Heart left ventricle (tissue), 16 donors: ENCODE data around the gene NHERF1. TPM values are rescaled to one million over a fixed set of nuclear protein-coding genes. Genes with fewer than 3 reads are reported as not detected.

Experiments used
- ATAC-seq, 4 donors: fragments of 200-7000 bp; cut with Tn5 transposase; one replicate each; pipeline ENCODE4 v1.9.1; 2020 to 2022; ENCODE audit warnings: moderate library complexity in 4 of 4, mild to moderate bottlenecking in 3 of 4, moderate number of reproducible peaks in 1 of 4
- DNase-seq, 5 donors: peaks; one replicate each; pipeline ENCODE4 v3.0.0-alpha.2; 2020
- H3K27ac ChIP-seq, 12 donors: fragments of 200-600 bp; sonication (generic) in 4 of 12; one replicate each; pipeline versions ENCODE4 v1.5.0 to v1.8.0; 2016 to 2022; ENCODE audit warnings: mild to moderate bottlenecking in 2 of 12
- H3K27me3 ChIP-seq, 9 donors: fragments of 200-600 bp; sonication (generic) in 2 of 9; one replicate each; pipeline versions ENCODE4 v1.5.1 to v1.8.0; 2016 to 2022; ENCODE audit warnings: mild to moderate bottlenecking in 3 of 9
- H3K36me3 ChIP-seq, 9 donors: fragments of 200-600 bp; sonication (generic) in 2 of 9; one replicate each; pipeline versions ENCODE4 v1.5.0 to v1.8.0; 2018 to 2022; ENCODE audit warnings: mild to moderate bottlenecking in 2 of 9
- H3K4me1 ChIP-seq, 12 donors: fragments of 200-600 bp; sonication (generic) in 4 of 12; one replicate each; pipeline versions ENCODE4 v1.5.0 to v1.8.0; 2016 to 2022; ENCODE audit warnings: mild to moderate bottlenecking in 3 of 12
- H3K4me3 ChIP-seq, 12 donors: fragments of 200-600 bp; sonication (generic) in 4 of 12; one replicate each; pipeline versions ENCODE4 v1.5.0 to v1.8.0; 2017 to 2022; ENCODE audit warnings: mild to moderate bottlenecking in 9 of 12, moderate library complexity in 4 of 12
- H3K9me3 ChIP-seq, 12 donors: fragments of 200-600 bp; sonication (generic) in 4 of 12; one replicate each; pipeline versions ENCODE4 v1.5.0 to v1.8.0; 2016 to 2022; ENCODE audit warnings: mild to moderate bottlenecking in 1 of 12
- CTCF ChIP-seq, 12 donors: fragments of 200-600 bp; sonication (generic) in 4 of 12; IDR thresholded peaks; one replicate each; pipeline versions ENCODE4 v1.5.0 to v1.8.0; 2018 to 2022; ENCODE audit warnings: antibody characterized with exemption in 12 of 12, mild to moderate bottlenecking in 5 of 12
- POLR2A ChIP-seq, 2 donors: fragments of 450-650 bp; IDR thresholded peaks; one replicate each; pipeline ENCODE4 v1.6.1; 2017; ENCODE audit warnings: antibody characterized with exemption in 2 of 2, mild to moderate bottlenecking in 2 of 2, moderate library complexity in 2 of 2
- WGBS, 4 donors: extraction: QIAGEN DNeasy Blood & Tissue Kit in 2 of 4; methylation state at CpG; one replicate each; pipeline versions ENCODE4 v1.1.5 to v1.1.7; 2013 to 2018; 5-methylcytosine and 5-hydroxymethylcytosine counted together
- intact Hi-C, 10 donors: fragments of 100-400 bp; cut with DNase I; formaldehyde crosslinking; loops; one replicate each; pipeline versions ENCODE4 v1.11.1 to v1.14.2; 2022
- polyA plus RNA-seq, 2 donors: library from polyadenylated mRNA; stranded (reverse); fragments of 200-250 nt; gene quantifications; one replicate each; pipeline ENCODE4 v1.2.3, GENCODE V29; 2013
- total RNA-seq, 9 donors: library from RNA; depleted of rRNA in 2 of 9; stranded (reverse); fragments of >200 nt in 2 of 9; fragmentation: NEBNext Ultra II Directional in 3 of 9; extraction: Animal tissue kit (Norgen Biotek cat#: 25700) in 3 of 9; gene quantifications; one replicate each; pipeline versions ENCODE4 v1.1.0 to v1.2.4, GENCODE V29; 2016 to 2023
- donor health status: ischemic (EF 13 %, LVEDD 7.1; RV severe dilation, severe dysfunction).
- donor health status: healthy with polysubstance abuse.
- donor health status: DM: no; HTN: yes; CAD: no.
- donor health status: DM: no; HTN: no; CAD: no.
- donor health status: ischemic (EF 25% LVEDD 6.9; RV normal size, moderate dysfunction).
- donor health status: ischemic (EF 25% LVEDD 5.7; RV mildly dilated, moderate dysfunction).
- donor health status: healthy.
- donor health status: DM: yes; HTN: yes; CAD: no.
- donor health status: ischemic (EF 35%, LVEDD 5.7; RV mildly dilated, moderate dysfunction).
- donor health status: nonischemic (EF 11% LVEDD 7.7; RV severe dilation, severe dysfunction).
- donor health status: DM: yes; HTN: yes; CAD: no.
- donor health status: PGD.
- donor health status: ischemic (EF 29% LVEDD 5.4; RV normal size, mild dysfunction).
- donor health status: nonischemic (EF 23%, LVEDD 6.1; RV moderate dilation, normal function).

Gene NHERF1
- total and polyA plus RNA-seq, 11 donors = 7.5 to 42.2 (median 19.2) TPM

GRCh38 chr17:74776044-74776962 is 27.9 kb downstream of the NHERF1 start, which contains the start of gene NAT9:
NAT9 (minus strand) TSS chr17:74776345; CDS start chr17:74775698, 647 bp downstream.
- intact Hi-C loops = loop anchor here in 1 of 10 donors (1.0 kb wide), 1 partner anchor 28 kb away; the partner anchor contains the start of gene NHERF1
- H3K27me3 ChIP-seq = no peaks in the 10 kb centered on the region
- 0 to 1% (median 0%) methylated on average over 53 to 64 of the region's 64 CpGs for WGBS, 4 donors
- no peaks in the 10 kb centered on the region for H3K9me3 ChIP-seq
- peak in 1 of 2 donors; percentile 87 for TF ChIP-seq POLR2A (IDR thresholded peaks at IDR 0.05)
- no peak for TF ChIP-seq CTCF (IDR thresholded peaks at IDR 0.05)
- peak within 1 kb of the TSS in 11 of 12 donors; percentile 67 to 85 (median 75) for H3K27ac ChIP-seq
- DNase-seq = peak; percentile 98 to 100 (median 99)
- H3K4me3 ChIP-seq = peak within 1 kb of the TSS; percentile 53 to 99 (median 84)
- H3K4me1 ChIP-seq = peaks cover 0 to 73% (median 19%) of the 10 kb centered on the region in 12 donors
- H3K36me3 ChIP-seq = peaks cover 0 to 42% (median 27%) of the 10 kb centered on the region in 9 donors
- ATAC-seq = peak; percentile 95 to 98 (median 96)

GRCh38 chr17:74776990-74777389 is 28.6 kb downstream of the NHERF1 start:
- Histone ChIP-seq H3K4me3 (peak overlapping the region; percentile 53 to 99 (median 84)), H3K27ac (peak overlapping the region in 5 of 12 donors; percentile 28 to 85 (median 80)), H3K9me3 (no peaks in the 10 kb centered on the region), H3K36me3 (peaks cover 0 to 39% (median 20%) of the 10 kb centered on the region in 9 donors), H3K27me3 (no peaks in the 10 kb centered on the region), H3K4me1 (peaks cover 0 to 73% (median 19%) of the 10 kb centered on the region in 12 donors)
- intact Hi-C loops = loop anchor here in 1 of 10 donors (1.0 kb wide), 1 partner anchor 29 kb away; the partner anchor contains the start of gene NHERF1
- WGBS, 4 donors = 17 to 41% (median 32%) methylated on average over 7 to 10 of the region's 10 CpGs
- ATAC-seq = no peak
- TF ChIP-seq CTCF (IDR thresholded peaks at IDR 0.05) (no peak), POLR2A (IDR thresholded peaks at IDR 0.05) (no peak)
- DNase-seq = no peak

GRCh38 chr17:74777901-74778515 is 29.6 kb downstream of the NHERF1 start:
- ATAC-seq (no peak), DNase-seq (no peak)
- Histone ChIP-seq H3K4me1 (peaks cover 0 to 73% (median 19%) of the 10 kb centered on the region in 12 donors), H3K4me3 (no peak overlapping the region), H3K36me3 (peaks cover 0 to 32% (median 10%) of the 10 kb centered on the region in 9 donors), H3K9me3 (no peaks in the 10 kb centered on the region), H3K27me3 (no peaks in the 10 kb centered on the region), H3K27ac (no peak overlapping the region)
- TF ChIP-seq CTCF (IDR thresholded peaks at IDR 0.05) (no peak), POLR2A (IDR thresholded peaks at IDR 0.05) (no peak)
- WGBS, 4 donors = 79 to 91% (median 86%) methylated on average over 6 of the region's 6 CpGs
- intact Hi-C loops = no loop called here
